Naive thymus-derived CD8-positive, alpha-beta T cell (primary cell): ENCODE data around the gene LRRC58. TPM values are rescaled to one million over a fixed set of nuclear protein-coding genes. Genes with fewer than 3 reads are reported as not detected.

Source experiments
- ATAC-seq, 2 donors: fragments of 150-1000 bp; cut with Tn5 transposase in 1 of 2; sonication (Bioruptor Pico), chemical (Tn5 transposase) in 1 of 2; 1 replicate in 1 of 2; 2 replicates in 1 of 2; pipeline ENCODE4 v1.10.0; 2021; ENCODE audit warnings: mild to moderate bottlenecking in 2 of 2, moderate library complexity in 2 of 2
- POLR2A ChIA-PET: fragments of 350-600 bp; sonication (Branson Sonifier 250); formaldehyde crosslinking; loops from one replicate; lab custom pipeline; 2021; ENCODE audit warnings: antibody characterized with exemption; lab: Charles Lee
- DNase-seq, 10 donors: peaks; one replicate each; pipeline versions ENCODE4 v3.0.0 to v3.0.0-alpha.2; 2020 to 2022
- H3K27ac Mint-ChIP-seq, 10 donors: one replicate each; pipeline ENCODE4 v1.8.0; 2020 to 2022; ENCODE audit warnings: mild to moderate bottlenecking in 10 of 10, mixed read lengths in 10 of 10, moderate library complexity in 4 of 10, inconsistent platforms in 1 of 10
- H3K27me3 Mint-ChIP-seq, 5 donors: one replicate each; pipeline ENCODE4 v1.8.0; 2021 to 2022; ENCODE audit warnings: mixed read lengths in 5 of 5
- H3K36me3 Mint-ChIP-seq, 3 donors: one replicate each; pipeline ENCODE4 v1.8.0; 2020 to 2022; ENCODE audit warnings: mixed read lengths in 3 of 3, mild to moderate bottlenecking in 2 of 3, inconsistent platforms in 1 of 3
- H3K4me1 Mint-ChIP-seq, 4 donors: one replicate each; pipeline ENCODE4 v1.8.0; 2021 to 2022; ENCODE audit warnings: mixed read lengths in 4 of 4
- H3K4me3 Mint-ChIP-seq, 10 donors: one replicate each; pipeline ENCODE4 v1.8.0; 2020 to 2022; ENCODE audit warnings: mild to moderate bottlenecking in 10 of 10, mixed read lengths in 10 of 10, moderate library complexity in 6 of 10, inconsistent platforms in 1 of 10
- H3K9me3 Mint-ChIP-seq, 9 donors: one replicate each; pipeline ENCODE4 v1.8.0; 2020 to 2022; ENCODE audit warnings: mixed read lengths in 9 of 9, mild to moderate bottlenecking in 3 of 9, inconsistent platforms in 1 of 9, moderate library complexity in 1 of 9
- polyA plus RNA-seq, 3 donors: library from polyadenylated mRNA; unstranded; fragments of 300-500 nt; fragmentation: Illumina TruSeq; gene quantifications; one replicate each; pipeline ENCODE4 v1.2.3, GENCODE V29; 2021
- total RNA-seq, 8 experiments: library from RNA in 2 of 8; stranded (reverse) in 2 of 8; gene quantifications; one replicate each; pipeline ENCODE4 v1.2.3 and lab custom pipeline; 2021 to 2026

Gene LRRC58
- total and polyA plus RNA-seq, 5 experiments from 2014 or later = 8.1 to 20.3 (median 8.7) TPM

- POLR2A ChIA-PET = no interaction called here
- Mint-ChIP-seq H3K27ac (no peak overlapping the region), H3K36me3 (no peaks in the 10 kb centered on the region), H3K9me3 (no peaks in the 10 kb centered on the region), H3K4me1 (no peaks in the 10 kb centered on the region), H3K4me3 (no peak overlapping the region), H3K27me3 (peaks cover 6 to 32% (median 11%) of the 10 kb centered on the region in 5 donors)
- ATAC-seq (no peak), DNase-seq (no peak)
Measured at GRCh38 chr3:120357807-120358206, 8.7 kb upstream of the LRRC58 start.

GRCh38 chr3:120355486-120355885 is 6.3 kb upstream of the LRRC58 start:
- no peaks in the 10 kb centered on the region for H3K36me3 Mint-ChIP-seq
- H3K27me3 Mint-ChIP-seq = peaks cover 3 to 26% (median 4%) of the 10 kb centered on the region in 5 donors
- POLR2A ChIA-PET = no interaction called here

GRCh38 chr3:120353463-120353862 is 4.3 kb upstream of the LRRC58 start:
- no peak overlapping the region for H3K27ac Mint-ChIP-seq
- peaks cover 0 to 19% (median 4%) of the 10 kb centered on the region in 5 donors for H3K27me3 Mint-ChIP-seq
- no peaks in the 10 kb centered on the region for H3K36me3 Mint-ChIP-seq
- no peaks in the 10 kb centered on the region for H3K9me3 Mint-ChIP-seq
- POLR2A ChIA-PET = no interaction called here
- peaks cover 2 to 9% (median 5%) of the 10 kb centered on the region in 4 donors for H3K4me1 Mint-ChIP-seq
- ATAC-seq (no peak), DNase-seq (no peak)
- no peak overlapping the region for H3K4me3 Mint-ChIP-seq

More at GRCh38 chr3:120355486-120355885, 6.3 kb upstream of the LRRC58 start:
- ATAC-seq = no peak
- Mint-ChIP-seq H3K9me3 (no peaks in the 10 kb centered on the region), H3K27ac (no peak overlapping the region), H3K4me3 (no peak overlapping the region), H3K4me1 (no peaks in the 10 kb centered on the region)
- DNase-seq = no peak

GRCh38 chr3:120352017-120352416 is 2.9 kb upstream of the LRRC58 start:
- H3K27me3 Mint-ChIP-seq = peaks cover 0 to 13% (median 0%) of the 10 kb centered on the region in 5 donors

GRCh38 chr3:120350401-120350941 is 1.3 kb upstream of the LRRC58 start:
- peaks cover 0 to 11% (median 0%) of the 10 kb centered on the region in 5 donors for H3K27me3 Mint-ChIP-seq
- peaks cover 0 to 9% (median 0%) of the 10 kb centered on the region in 3 donors for H3K36me3 Mint-ChIP-seq
- H3K9me3 Mint-ChIP-seq = no peaks in the 10 kb centered on the region
- ATAC-seq (no peak), DNase-seq (no peak)
- peak overlapping the region in 5 of 10 donors; percentile 38 to 96 (median 91) for H3K27ac Mint-ChIP-seq
- H3K4me1 Mint-ChIP-seq = peaks cover 16 to 36% (median 33%) of the 10 kb centered on the region in 4 donors
- H3K4me3 Mint-ChIP-seq = peak overlapping the region in 8 of 10 donors; percentile 30 to 97 (median 94)
- POLR2A ChIA-PET = interaction anchor here (0.9 to 2.8 kb wide), 5 partner anchors 18 to 392 kb away, joined by 3 to 52 read pairs (median 9); partner anchors contain the start of genes GSK3B, GTF2E1 and RABL3

More at GRCh38 chr3:120352017-120352416, 2.9 kb upstream of the LRRC58 start:
- Mint-ChIP-seq H3K36me3 (peaks cover 0 to under 1% (median 0%) of the 10 kb centered on the region in 3 donors), H3K4me3 (no peak overlapping the region), H3K4me1 (peaks cover 11 to 21% (median 17%) of the 10 kb centered on the region in 4 donors), H3K27ac (peak overlapping the region in 1 of 10 donors; percentile 65), H3K9me3 (no peaks in the 10 kb centered on the region)
- ATAC-seq (no peak), DNase-seq (no peak)
- POLR2A ChIA-PET = no interaction called here

- Mint-ChIP-seq H3K9me3 (no peaks in the 10 kb centered on the region), H3K36me3 (peaks cover 0 to 9% (median 0%) of the 10 kb centered on the region in 3 donors), H3K4me3 (peak overlapping the region; percentile 88 to 97 (median 94)), H3K4me1 (peaks cover 19 to 43% (median 39%) of the 10 kb centered on the region in 4 donors), H3K27ac (peak overlapping the region; percentile 82 to 97 (median 96)), H3K27me3 (peaks cover 0 to 6% (median 0%) of the 10 kb centered on the region in 5 donors)
- DNase-seq = no peak
- POLR2A ChIA-PET = interaction anchor here (0.9 to 2.8 kb wide), 7 partner anchors 9 to 393 kb away, joined by 3 to 52 read pairs (median 10); partner anchors contain the start of genes GSK3B, GTF2E1, NDUFB4 and RABL3
- ATAC-seq = no peak
Measured at GRCh38 chr3:120349855-120350125, 636 bp upstream of the LRRC58 start.

- Mint-ChIP-seq H3K4me1 (peaks cover 28 to 55% (median 52%) of the 10 kb centered on the region in 4 donors), H3K4me3 (peak overlapping the region; percentile 88 to 97 (median 94)), H3K9me3 (no peaks in the 10 kb centered on the region), H3K36me3 (peaks cover 0 to 20% (median 0%) of the 10 kb centered on the region in 3 donors), H3K27me3 (no peaks in the 10 kb centered on the region), H3K27ac (peak overlapping the region; percentile 71 to 96 (median 90))
- POLR2A ChIA-PET = interaction anchor here (1.0 to 2.8 kb wide), 13 partner anchors 8 to 1107 kb away, joined by 3 to 52 read pairs (median 9); partner anchors contain the start of genes B4GALT4, GSK3B, GTF2E1 and NDUFB4
- DNase-seq (peak; percentile 14 to 75 (median 52)), ATAC-seq (peak; percentile 62 to 66)
Measured at GRCh38 chr3:120348065-120348990, 826 bp downstream of the LRRC58 start.

GRCh38 chr3:120344349-120344748 is 4.8 kb downstream of the LRRC58 start:
- DNase-seq = peak in 3 of 10 donors; percentile 42 to 47 (median 46)
- Mint-ChIP-seq H3K27me3 (no peaks in the 10 kb centered on the region), H3K36me3 (peaks cover 2 to 42% (median 15%) of the 10 kb centered on the region in 3 donors), H3K4me1 (peaks cover 29 to 62% (median 58%) of the 10 kb centered on the region in 4 donors), H3K4me3 (peak overlapping the region in 7 of 10 donors; percentile 26 to 69 (median 56)), H3K9me3 (peaks cover 0 to 9% (median 3%) of the 10 kb centered on the region in 9 donors), H3K27ac (peak overlapping the region in 6 of 10 donors; percentile 32 to 74 (median 65))
- ATAC-seq = no peak
- POLR2A ChIA-PET = no interaction called here

GRCh38 chr3:120341658-120342346 is 7.4 kb downstream of the LRRC58 start:
- ATAC-seq = no peak
- peaks cover 13 to 49% (median 27%) of the 10 kb centered on the region in 3 donors for H3K36me3 Mint-ChIP-seq
- peaks cover 25 to 67% (median 64%) of the 10 kb centered on the region in 4 donors for H3K4me1 Mint-ChIP-seq
- H3K27ac Mint-ChIP-seq = peak overlapping the region in 1 of 10 donors; percentile 38
- no peaks in the 10 kb centered on the region for H3K27me3 Mint-ChIP-seq
- H3K9me3 Mint-ChIP-seq = peaks cover 0 to 19% (median 9%) of the 10 kb centered on the region in 9 donors
- DNase-seq = no peak
- H3K4me3 Mint-ChIP-seq = no peak overlapping the region
- POLR2A ChIA-PET = no interaction called here

- Mint-ChIP-seq H3K9me3 (peaks cover 0 to 19% (median 9%) of the 10 kb centered on the region in 9 donors), H3K27me3 (no peaks in the 10 kb centered on the region), H3K4me1 (peaks cover 18 to 50% (median 48%) of the 10 kb centered on the region in 4 donors), H3K4me3 (peak overlapping the region in 1 of 10 donors; percentile 14), H3K27ac (peak overlapping the region in 1 of 10 donors; percentile 9), H3K36me3 (peaks cover 13 to 56% (median 27%) of the 10 kb centered on the region in 3 donors)
- ATAC-seq = no peak
- POLR2A ChIA-PET = interaction anchor here (1.9 kb wide), 1 partner anchor 10 kb away, joined by 10 read pairs; the partner anchor contains the start of gene LRRC58
- no peak for DNase-seq
Measured at GRCh38 chr3:120339362-120339761, 9.8 kb downstream of the LRRC58 start.

- POLR2A ChIA-PET = interaction anchor here (3.1 kb wide), 1 partner anchor 10 kb away, joined by 12 read pairs; the partner anchor contains the start of gene LRRC58
- Mint-ChIP-seq H3K9me3 (peaks cover 0 to 19% (median 9%) of the 10 kb centered on the region in 9 donors), H3K36me3 (peaks cover 13 to 57% (median 31%) of the 10 kb centered on the region in 3 donors), H3K4me1 (peaks cover 13 to 43% (median 41%) of the 10 kb centered on the region in 4 donors), H3K27ac (peak overlapping the region in 3 of 10 donors; percentile 3 to 44 (median 9)), H3K4me3 (peak overlapping the region in 1 of 10 donors; percentile 29), H3K27me3 (no peaks in the 10 kb centered on the region)
- DNase-seq = no peak
- ATAC-seq = no peak
Measured at GRCh38 chr3:120338517-120338916, 10.6 kb downstream of the LRRC58 start.
